Stimulated activated CD8-positive, alpha-beta memory T cell treated with anti-CD3 and anti-CD28 coated beads, Interleukin-15, amount 100 ng/mL, for 1 hour (primary cell): Measurements from ENCODE around the gene ARAP3.

ENCODE experiments used
- DNase-seq: peaks from one replicate; pipeline ENCODE4 v3.0.0-alpha.2; 2020; ENCODE audit warnings: low read depth

Gene ARAP3

GRCh38 chr5:141668601-141669265 lies 13.3 kb downstream of the ARAP3 start:
- no peak for DNase-seq

- DNase-seq: no peak
Observed at GRCh38 chr5:141665995-141666940, 15.8 kb downstream of the ARAP3 start.

GRCh38 chr5:141664733-141665461 lies 17.1 kb downstream of the ARAP3 start:
- peak; percentile 62 for DNase-seq

DNA sequence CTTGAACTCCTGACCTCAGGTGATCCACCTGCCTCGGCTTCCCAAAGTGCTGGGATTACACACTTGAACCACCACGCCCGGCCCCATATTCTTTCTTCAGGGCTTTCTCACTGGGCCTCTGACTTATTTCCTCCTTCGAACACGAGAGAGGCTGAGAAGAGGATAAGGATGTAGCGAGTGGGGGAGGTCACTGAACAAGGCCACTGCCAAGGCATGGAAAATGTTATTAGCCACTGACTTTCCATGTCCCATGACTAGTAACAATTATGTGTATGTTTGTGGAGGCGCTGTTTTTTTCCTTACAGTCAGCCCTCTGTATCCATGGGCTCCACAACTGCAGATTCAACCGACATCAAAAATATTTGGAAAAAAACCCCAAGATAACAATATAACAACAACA lies 18.5 kb downstream of the ARAP3 start:
- DNase-seq: no peak

- DNase-seq: no peak
Observed at GRCh38 chr5:141662028-141662427, 20.0 kb downstream of the ARAP3 start.

DNA sequence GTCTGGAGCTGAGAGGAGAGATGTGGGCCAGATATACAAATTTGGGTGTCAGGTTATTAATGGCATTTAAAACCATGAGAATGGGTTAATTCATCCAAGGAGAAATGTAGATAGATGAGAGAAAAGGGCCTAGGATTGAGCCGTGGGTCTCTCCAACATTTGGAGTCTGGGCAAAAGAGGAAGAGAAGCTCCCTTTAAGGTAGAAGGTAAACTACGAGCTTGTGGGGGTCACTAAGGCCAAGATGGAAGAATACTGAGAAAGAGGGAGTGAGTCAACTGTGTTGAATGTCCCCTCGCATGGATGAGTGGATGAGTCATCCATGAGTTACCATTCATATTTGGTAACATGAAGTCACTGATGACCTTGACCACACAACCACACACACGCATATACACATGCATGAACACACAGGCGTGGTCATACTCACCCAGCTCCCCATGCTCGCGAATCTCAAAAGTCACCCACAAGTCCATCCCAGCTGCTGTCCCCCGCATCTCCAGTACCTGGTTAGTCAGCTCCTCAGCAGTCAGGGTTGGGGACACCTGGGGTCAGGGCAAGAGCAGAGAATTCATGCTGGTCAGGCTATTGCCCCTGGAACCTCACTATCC lies 24.0 kb downstream of the ARAP3 start:
- DNase-seq: no peak

- DNase-seq: no peak
Observed at GRCh38 chr5:141657404-141657803, 24.6 kb downstream of the ARAP3 start.

- no peak for DNase-seq
Observed at GRCh38 chr5:141656396-141656795, 25.6 kb downstream of the ARAP3 start.

GRCh38 chr5:141655020-141655419 lies 27.0 kb downstream of the ARAP3 start:
- DNase-seq: no peak

DNA sequence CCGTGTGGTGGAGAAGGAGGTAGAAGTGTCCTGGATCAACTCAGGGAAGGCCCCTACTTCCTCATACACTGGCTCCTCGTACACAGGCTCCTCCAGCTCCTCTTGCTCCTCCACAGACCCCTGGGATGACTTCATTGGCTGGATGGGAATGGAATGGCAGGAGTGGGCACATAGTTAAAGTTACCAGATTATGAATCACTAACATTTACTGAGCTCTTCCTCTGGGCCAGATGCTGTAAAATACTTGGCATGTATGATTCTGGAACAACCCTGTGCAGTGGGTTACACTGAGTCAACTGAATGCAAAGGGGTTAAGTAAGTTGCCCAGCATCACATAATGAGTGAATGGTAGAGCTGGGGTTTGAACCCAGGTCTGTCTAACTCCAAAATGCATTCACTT lies 27.7 kb downstream of the ARAP3 start:
- no peak for DNase-seq

DNA sequence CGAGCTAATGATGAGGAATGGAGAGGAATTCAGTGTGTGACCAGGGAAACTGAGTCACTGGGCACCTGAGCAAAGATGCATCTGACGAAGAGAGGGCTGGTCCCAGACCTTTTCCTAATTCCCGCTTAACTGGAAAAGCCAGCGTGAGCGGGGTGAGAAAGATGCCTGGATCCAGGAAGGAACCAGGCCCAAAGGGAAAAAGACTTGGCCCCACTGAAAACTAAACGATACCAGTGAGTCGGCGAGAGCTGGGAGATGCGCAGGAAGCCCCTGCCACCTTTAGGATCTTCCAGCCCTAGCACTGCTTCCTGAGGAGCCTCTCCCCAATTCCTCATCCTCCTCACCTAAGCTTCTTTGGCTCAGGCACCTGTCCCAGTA lies 30.3 kb downstream of the ARAP3 start:
- DNase-seq: no peak

DNA sequence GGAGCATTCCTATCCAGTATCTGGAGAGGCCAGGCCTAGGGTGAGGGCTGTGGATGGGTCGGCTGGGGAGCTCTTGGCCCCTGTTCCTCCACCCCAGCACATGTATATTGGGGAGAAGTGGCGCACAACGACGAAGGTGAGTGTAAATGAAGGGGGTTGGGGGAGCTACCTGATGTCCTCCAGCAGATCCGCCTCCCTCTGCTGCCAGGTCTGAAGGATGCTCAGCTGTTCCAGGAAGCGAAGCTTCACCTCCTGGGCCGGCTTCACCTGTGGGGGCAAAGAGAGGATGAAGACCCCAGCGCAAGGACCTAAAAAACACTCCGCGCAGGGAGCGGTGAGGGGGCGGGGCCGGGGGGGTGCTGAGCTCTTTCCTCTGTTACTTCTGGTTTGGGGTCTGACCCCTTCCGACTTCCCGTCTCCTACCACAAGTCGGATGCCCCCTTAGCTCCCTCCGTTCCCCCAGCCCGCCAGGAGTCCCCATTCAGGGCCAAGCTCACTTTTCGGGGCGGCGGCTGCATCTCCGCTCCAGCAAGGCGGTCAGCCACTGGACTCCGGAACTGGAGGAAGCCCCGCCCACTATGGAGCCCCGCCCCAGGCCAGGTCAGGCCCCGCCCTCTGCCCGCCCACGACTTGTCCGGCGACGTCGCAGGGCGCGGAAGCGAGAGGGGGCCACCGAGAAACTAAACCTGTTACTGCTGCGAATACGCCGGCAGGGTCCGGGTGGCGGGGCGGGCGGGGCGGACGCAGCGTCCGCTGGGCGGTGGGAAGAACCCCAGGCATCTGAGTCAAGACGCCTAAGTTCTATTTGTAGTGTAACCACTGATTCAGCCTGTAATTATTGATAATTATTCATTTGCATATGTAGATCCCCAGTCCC lies 30.9 kb downstream of the ARAP3 start, which contains the start of gene FCHSD1:
Gene FCHSD1 (minus strand): TSS at position 568 of the 877 bp plus-strand sequence. CDS start 50 bp downstream, at position 518.
- DNase-seq: peak; percentile 68

- DNase-seq: no peak
Observed at GRCh38 chr5:141649972-141650371, 32.1 kb downstream of the ARAP3 start.

DNA sequence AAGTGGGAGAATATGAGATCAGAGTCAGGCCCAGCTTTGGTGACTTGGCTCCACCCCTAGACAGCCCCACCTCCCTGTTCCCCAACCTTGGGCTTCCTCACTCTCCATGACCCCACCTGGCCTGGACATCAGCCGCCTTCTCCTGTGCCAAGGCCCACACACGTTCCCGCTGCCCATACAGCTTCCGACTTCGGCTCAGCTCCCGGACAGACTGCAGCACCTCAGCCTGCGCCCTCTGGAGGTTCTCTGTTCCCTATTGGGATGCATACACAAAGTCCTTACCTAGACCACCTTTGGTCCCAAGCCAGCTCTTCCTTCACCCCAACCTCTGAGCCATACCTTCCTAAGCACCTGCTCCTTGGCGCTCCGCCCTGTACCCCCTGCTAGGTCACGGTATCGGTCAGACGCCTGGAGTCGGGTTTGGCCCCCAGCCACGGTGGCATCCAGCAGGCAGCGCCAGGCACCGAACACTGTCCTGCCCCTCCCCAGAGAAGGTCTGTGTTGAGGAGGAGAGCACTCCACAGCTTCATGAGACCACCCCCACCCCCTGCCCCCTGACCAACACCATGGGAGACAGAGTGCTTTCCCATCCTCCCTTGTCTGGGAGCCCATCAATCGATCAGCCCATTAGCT lies 32.9 kb downstream of the ARAP3 start:
- DNase-seq: no peak

DNA sequence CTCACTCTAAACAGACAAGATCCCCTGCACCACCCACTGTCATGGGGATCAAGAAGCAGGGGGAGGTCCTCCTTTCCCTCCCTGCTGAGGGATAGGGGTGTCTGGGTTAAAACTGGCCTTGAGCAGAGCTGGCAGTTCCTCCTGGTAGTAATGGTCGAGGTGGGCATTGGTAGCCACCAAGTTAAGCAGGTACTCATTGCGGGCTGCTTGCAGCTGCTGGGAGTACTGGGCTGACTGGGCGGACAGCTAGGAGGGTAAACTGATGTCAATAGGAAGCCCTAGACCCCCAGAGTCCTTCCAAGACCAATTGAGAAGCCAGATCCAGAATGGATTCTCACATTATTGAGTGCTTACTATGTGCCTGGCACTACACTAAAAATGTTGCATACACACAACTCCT lies 34.2 kb downstream of the ARAP3 start:
- DNase-seq: no peak

DNA sequence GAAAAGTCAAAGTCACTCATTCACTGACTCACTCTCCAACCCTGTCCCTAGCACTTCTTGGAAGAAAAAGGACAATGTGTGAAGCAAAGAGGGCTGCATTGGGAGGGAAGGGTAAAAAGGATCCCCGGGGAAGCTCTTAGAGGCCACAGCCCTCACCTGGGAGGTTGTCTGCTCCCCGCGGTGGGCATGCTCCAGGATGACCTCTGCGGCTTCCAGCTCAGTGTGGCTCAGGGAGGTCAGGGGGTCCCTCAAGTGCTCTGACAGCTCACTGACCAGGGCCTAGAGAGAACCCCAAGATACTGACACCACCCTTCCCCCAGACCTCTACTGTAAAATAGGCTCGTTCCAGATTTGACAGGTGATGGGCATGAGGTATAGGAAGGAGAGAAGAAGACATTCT lies 34.8 kb downstream of the ARAP3 start:
- DNase-seq: no peak

DNA sequence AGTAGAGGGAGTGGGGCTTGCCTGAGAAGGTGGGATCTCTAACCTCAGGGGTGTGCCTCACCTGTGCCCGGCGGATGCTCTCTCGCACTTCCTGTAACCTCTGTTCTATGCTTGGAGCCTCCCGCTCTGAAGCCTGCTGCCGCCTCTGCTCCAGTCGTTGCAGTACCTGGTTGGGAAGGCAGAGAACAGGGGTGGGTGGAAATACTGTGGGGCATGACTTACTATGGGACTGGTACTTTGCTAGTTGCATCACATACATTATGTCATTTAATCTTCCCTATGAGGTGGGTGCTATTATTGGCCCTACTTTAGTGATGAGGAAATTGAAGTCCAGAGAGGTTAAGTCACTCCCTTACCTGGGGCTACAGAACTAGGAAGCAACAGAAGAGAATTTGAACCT lies 36.0 kb downstream of the ARAP3 start:
- no peak for DNase-seq

DNA sequence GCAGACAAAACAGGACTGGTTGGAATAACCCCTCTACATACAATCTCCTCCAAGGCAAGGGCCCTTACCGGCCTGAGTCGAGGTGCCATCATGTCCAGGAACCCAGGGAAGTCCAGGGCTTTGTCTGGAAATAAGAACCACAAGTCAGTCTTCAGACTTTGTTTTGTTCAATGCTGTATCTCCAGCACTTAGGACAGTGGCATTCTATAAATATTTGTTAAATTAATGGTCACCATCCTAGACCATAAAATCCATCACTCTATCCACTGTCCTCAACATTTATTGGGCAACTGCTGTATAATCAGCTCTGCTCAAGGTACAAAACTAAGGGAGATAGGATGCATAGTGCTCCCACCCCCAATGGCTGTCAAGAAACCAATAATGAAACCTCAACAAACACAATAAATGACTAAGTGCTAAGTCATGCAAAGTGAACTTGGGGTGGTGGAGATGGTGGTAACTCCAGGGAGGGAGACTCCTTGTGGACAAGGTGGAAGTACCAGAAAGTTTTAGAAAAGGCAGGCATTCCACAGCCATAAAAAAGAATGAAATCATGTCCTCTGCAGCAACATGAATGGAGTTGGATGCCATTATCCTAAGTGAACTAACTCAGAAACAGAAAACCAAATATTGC lies 40.3 kb downstream of the ARAP3 start:
- no peak for DNase-seq

DNA sequence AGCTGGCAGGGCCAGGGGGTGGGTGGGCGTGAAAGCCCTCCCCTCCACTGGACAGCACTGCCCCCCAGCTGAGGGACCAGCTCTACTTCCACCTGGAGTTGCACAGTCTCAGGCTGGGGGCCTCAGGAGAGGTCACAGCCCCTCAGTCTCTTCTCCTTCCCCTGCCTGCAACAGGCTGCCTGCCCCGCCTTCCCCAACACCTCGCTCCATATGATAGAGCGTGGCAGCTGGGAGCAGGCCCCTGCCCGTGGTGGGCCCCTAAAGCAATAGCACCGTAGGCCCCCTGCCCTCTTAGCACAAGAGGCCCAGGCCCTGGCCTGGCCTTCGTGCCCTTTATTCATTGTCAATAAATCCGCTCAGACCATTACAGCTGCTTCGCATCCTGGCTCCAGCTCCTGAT lies 41.3 kb downstream of the ARAP3 start:
- no peak for DNase-seq

DNA sequence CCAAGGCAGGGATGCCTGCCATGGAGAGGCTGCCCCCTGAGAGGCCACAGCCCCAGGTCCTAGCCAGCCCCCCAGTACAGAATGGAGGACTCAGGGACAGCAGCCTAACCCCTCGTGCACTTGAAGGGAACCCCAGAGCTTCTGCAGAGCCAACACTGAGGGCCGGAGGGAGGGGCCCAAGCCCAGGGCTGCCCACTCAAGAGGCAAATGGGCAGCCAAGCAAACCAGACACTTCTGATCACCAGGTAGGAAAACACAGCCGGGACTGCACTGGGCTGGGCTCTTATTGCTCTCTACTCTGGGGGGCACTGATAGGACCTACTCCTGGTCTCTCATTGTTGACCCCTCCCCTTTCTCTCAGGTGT lies 42.0 kb downstream of the ARAP3 start:
- DNase-seq: no peak
